ENCODE results near the gene SMIM35. TPM values are rescaled to one million over a fixed set of nuclear protein-coding genes. Genes with fewer than 3 reads are reported as not detected.

Gene SMIM35
- polyA plus RNA-seq, 4 donors = 0.05 to 0.30 (median 0.12) TPM

DNA sequence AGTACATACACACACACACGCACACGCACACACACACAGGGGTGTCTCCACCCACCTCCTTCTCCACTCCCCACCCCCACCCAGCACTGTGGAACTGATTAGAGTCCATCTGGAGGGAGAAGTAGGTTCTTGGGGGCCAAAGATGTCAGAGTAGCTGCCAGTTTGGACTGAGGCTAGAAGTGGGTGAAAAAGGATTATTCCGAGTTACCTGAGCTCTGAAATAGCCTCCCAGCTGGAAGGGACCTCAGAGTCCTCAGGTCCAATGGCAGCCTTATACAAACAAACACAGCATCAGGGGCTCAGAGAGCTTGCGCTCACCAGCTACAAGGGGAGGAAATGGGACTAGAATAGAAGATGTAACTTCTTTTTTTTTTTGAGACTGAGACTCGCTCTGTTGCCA, 79.7 kb downstream of the SMIM35 start:
- DNase-seq (ENCODE audit: low read depth in 4 of 4, low spot score in 2 of 4) = no peak

DNA sequence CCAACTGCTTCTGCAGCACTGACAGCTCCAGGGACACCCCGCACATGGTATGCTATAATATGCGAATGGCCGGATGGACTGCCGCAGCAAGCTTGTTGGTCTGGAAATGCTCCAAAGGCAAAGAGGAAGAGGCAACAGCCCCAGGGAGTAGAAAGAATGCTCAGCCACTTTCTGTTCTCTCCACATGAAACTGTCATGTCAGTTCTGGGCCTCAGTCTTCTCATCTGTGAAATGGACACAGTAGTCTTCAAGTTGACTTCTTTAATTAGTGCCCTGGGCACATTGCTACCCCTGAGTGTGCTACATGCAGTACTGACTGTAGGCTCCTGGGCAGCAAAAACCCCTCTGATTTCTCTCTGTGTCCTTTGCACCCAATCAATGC, 80.6 kb downstream of the SMIM35 start:
- no peak for DNase-seq (ENCODE audit: low read depth in 4 of 4, low spot score in 2 of 4)

DNA sequence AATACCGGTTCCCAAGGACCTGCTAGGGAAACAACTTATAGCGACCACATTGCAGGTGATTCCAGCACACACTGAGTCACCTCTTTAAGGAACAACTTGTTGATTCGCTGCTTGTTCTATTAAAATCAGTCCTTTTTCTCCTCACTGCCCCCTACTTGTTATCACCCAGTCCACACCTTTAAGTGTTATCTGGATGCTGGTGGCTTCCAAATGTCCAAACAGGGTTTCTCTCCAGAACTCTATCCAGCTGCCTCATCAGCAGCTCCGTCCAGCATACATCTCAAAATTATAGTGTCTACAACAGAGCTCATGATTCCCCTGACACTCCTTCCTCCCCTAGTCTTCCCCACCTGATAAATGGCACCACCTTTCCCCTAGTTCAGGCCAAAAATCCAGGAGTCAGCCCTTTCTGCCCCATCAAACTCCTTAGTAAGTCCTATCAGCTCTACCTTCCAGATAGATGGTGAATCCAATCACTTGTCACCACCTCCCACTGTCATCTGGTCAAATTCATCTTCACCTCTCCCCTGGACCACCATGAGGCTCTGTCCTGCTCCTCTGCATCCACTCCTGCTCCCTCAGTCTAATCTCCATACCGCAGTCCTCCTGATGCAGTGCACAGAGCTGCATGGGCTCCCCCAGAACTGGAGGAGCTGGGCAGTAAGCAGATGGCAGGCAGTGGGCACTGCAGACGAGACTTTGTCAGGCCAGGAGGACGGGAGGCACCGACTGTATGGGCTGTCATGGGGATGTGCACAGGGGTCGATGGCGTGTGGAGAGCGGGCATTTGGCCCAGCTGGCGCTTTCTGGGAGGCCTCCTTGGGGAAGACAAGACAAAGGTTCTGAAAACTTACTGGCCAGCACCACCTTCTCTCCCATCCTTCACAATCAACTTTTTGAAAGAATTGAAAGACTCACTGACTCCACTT, 81.3 kb downstream of the SMIM35 start:
- DNase-seq (ENCODE audit: low read depth in 4 of 4, low spot score in 2 of 4) = no peak

DNA sequence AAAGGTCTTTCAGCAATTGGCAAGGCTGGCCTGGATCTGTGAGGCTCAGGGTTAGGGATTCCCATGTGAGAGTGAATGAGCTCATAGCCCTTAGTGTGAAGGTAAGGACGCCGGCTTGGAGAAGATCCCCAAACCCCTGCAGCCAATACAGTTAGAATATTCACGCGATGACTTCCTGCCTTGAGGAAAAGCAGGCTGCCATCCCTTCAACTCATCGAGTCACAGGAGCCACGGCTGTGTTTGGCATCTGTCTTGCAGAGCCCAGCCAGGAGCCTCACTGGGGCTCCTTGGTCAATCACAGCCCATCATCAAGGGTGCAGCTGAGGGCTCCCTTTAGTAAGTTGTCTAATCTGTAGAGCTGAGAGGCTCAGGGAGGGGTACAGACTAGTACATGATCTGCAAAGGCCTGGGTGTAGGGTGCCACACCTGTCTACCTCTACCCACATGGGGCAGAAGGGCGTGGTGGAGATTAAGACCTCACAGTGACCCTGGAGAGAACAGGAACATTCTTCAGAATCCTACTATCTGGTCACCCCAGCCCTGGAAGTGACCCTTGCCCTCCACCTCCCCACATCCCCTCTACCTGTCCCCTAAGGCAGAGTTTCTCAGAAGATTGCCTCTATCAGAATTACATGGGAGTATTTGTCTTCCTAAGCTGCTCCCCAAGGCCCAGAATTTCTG, 82.1 kb downstream of the SMIM35 start:
- no peak for DNase-seq (ENCODE audit: low read depth in 4 of 4, low spot score in 2 of 4)

DNA sequence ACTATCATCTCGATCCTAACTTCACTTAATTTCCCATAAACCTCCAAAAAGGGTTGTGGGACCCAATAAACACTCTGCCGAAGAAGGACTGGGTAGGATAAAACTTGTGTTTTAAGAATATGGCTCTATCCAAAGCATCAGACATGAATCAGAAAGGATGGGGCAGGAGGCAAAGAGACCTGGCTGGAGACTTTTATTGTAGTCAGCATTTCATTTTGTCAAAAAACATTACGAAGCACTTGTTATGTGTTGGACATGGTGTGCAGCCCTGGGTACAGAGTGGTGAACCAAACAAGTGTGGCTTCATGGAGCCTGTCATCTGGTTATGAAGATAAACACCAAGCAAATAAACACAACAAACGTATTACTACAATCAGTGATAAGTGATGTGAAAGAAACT, 83.3 kb downstream of the SMIM35 start:
- DNase-seq (ENCODE audit: low read depth in 4 of 4, low spot score in 2 of 4) = no peak

DNA sequence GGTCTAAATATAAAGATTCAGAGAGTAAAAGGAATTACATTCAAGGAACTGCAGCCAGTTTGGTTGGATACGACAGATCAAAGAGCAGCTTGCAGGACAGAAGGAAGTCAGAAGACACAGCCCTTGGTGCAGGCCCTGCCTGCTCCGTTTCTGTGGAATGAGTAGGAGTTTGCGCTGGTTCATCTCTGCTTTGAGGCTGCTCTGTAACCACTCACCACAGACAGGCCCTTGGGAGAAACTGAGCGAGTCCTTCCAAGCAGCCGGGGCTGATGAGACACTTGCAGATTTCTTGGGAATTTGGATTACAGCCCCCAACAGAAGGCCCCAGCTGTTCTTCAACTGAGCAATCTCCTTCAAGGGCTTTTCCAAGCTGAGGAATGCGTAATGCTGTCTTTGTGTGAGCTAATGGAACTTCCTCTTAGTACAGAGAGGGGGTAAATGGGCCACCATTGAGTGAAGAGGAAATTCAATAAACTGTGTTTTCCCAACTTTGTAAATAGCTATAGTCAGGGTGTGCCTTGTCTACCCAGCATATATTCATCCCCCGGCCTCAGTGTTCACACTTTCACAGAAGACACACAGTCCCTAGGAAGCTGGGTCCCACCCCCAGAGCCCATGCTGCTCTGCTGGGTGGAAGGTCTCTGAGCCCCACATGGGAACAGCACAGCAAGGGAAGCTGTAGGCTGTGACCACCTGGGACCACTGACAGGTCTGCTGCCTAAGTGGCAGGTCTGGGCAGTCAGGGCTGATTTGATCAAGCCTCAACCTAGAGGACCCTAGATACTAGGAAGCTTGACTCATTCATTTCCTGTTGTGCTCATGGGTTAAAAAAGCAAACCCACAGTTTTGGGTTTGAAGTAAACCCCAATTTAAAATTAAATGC, 84.0 kb downstream of the SMIM35 start:
- peak; percentile 28 to 69 (median 49) for DNase-seq (ENCODE audit: low read depth in 4 of 4, low spot score in 2 of 4)

DNA sequence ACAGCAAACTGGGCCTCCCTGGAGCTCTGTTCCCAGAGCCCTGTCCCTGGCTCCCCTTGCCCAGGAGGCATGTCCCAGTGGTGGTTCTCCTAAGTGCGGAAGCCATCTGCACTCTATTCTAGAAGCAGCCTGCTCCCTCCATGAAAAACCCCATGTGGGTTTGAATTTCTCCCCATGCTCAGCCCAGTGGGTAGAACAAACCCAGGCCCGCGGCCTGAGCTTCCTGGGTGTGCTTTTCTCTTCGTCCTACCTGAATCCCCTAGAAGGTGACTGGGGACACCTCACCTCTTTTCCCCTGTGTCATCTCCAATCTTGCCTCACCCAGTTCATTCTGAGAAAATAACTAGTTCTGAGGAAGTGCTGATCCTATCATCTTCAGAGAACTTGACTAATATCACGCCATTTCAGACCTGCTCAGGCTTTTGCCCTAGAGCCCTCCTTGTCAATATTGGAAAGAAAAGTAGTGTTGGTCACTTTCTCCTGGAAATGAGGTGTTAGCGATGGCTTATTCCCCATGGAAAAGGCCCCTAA, 84.7 kb downstream of the SMIM35 start:
- no peak for DNase-seq (ENCODE audit: low read depth in 4 of 4, low spot score in 2 of 4)

DNA sequence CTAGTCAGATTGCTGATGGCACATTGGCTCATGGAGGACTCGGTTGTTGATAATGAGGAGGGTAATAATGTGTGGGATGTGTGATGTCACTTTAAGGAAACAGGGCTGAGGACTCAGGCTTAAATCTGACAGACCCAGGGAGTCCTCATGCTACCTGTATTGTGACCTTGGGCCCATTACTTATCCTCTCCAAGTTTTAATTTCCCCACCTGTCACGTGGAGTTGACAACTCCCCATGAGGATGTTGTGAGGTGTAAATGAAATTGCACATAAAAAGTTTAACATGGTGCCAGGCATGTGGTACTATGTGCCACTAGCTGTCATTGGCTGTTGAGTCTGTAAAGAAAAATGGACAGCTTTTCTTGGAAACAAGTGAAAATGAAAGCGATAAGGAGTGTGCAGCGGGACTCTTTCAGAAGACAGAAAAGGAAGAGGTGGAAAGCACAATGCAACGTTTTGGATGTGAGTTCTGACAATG, 85.2 kb downstream of the SMIM35 start:
- no peak for DNase-seq (ENCODE audit: low read depth in 4 of 4, low spot score in 2 of 4)

DNA sequence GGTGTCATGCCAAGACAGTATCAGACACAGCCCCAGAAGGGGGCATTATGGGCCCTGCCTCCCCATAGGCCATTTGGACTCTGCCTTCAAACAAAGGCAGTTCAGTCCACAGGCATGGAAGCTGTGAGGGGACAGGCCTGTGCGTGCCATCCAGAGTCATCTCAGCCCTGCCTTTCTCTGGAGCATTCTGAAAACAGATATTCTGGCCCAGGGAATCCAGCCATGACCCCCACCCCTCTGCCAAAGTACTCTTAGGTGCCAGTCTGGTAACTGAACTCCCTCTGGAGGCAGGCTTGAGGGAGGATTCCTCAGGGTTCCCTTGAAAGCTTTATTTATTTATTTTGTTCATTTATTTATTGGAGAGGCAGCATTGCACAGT, 85.9 kb downstream of the SMIM35 start:
- no peak for DNase-seq (ENCODE audit: low read depth in 4 of 4, low spot score in 2 of 4)

DNA sequence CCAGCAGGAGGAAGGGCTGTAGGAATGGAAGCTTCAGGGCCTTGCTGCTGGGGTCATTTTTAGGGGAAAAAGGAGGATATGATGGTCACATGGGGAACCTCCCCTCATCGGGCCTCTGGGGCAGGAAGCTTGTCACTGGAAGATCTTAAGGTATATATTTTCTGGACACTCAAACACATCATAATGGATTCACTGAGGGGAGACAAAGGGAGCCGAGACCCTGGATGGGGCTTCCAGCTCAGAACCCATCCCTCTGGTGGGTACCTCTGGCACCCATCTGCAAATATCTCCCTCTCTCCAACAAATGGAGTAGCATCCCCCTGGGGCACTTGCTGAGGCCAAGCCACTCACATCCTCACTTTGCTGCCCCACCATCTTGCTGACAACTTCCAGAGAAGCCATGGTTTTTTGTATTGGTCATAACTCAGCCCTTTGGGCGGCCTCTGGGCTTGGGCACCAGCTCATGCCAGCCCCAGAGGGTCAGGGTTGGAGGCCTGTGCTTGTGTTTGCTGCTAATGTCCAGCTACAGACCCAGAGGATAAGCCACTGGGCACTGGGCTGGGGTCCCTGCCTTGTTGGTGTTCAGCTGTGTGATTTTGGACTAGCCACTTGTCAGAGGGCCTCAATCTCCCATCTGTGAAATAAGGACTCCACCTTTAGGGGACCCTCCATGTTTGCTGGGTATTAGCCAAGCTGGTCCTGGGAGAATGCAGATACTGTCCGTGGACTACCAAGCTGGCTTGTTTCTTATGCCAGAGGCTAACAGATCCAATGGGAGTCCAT, 86.5 kb downstream of the SMIM35 start:
- no peak for DNase-seq (ENCODE audit: low read depth in 4 of 4, low spot score in 2 of 4)

DNA sequence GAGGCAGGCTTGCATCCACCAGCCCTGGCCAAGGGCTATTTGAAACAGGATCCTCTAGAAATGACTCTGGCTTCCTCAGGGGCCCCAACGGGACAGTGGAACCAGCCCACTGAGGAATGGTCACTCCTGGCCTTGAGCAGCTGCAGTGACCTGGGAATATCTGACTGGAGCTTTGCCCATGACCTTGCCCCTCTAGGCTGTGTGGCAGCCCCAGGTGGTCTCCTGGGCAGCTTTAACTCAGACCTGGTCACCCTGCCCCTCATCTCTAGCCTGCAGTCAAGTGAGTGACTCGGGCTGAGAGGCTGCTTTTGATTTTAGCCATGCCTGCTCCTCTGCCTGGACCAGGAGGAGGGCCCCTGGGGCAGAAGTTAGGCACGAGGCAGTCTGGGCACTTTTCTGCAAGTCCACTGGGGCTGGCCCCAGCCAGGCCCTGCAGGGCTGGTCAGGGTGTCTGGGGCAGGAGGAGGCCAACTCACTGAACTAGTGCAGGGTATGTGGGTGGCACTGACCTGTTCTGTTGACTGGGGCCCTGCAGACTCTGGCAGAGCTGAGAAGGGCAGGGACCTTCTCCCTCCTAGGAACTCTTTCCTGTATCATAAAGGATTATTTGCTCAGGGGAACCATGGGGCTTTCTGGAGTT, 87.3 kb downstream of the SMIM35 start:
- no peak for DNase-seq (ENCODE audit: low read depth in 4 of 4, low spot score in 2 of 4)

DNA sequence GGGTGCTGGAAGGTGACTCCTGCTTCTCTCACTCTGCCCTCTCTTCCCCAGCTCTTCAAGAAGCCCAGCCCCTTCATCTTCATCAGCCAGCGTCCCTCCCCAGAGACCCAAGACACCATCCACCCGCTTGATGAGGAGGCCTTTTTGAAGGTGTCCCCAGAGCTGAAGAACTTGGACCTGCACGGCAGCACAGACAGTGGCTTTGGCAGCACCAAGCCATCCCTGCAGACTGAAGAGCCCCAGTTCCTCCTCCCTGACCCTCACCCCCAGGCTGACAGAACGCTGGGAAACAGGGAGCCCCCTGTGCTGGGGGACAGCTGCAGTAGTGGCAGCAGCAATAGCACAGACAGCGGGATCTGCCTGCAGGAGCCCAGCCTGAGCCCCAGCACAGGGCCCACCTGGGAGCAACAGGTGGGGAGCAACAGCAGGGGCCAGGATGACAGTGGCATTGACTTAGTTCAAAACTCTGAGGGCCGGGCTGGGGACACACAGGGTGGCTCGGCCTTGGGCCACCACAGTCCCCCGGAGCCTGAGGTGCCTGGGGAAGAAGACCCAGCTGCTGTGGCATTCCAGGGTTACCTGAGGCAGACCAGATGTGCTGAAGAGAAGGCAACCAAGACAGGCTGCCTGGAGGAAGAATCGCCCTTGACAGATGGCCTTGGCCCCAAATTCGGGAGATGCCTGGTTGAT, 88.0 kb downstream of the SMIM35 start:
- DNase-seq (ENCODE audit: low read depth in 4 of 4, low spot score in 2 of 4) = no peak

DNA sequence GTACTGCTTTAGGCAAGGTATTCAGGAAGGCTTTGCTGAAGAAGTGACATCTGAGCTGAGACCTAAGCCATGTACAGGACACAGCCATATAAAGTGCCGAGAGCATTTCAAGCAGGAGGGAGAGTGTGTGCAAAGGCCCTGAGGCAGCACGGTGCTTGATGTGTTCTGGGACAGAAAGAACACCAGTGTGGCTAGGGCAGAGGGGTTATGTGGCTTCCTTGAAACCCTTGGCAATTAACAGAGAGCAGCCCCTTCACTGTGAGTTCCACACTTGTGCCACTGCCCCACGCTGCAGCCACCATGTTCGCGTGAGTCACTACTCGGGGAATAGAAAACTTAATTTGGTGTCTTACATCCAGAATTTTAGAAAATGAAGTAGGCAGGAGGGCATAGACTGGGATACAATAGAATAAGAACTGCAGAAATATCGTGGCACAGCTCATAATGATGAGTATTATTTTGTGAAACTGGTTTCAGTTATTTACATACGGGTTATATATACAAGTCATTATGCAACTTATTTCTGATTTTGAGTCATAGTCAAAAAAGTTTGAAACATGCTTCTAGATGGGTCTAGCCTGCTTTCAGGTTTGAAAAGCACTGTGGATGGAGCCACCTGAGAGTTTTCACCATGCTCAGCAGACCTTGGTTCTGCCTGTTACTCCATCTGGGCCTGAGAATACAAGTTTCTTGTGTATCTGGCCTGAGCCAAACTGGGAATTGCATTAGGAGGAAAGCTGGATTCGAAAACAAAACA, 88.8 kb downstream of the SMIM35 start:
- DNase-seq (ENCODE audit: low read depth in 4 of 4, low spot score in 2 of 4) = no peak

DNA sequence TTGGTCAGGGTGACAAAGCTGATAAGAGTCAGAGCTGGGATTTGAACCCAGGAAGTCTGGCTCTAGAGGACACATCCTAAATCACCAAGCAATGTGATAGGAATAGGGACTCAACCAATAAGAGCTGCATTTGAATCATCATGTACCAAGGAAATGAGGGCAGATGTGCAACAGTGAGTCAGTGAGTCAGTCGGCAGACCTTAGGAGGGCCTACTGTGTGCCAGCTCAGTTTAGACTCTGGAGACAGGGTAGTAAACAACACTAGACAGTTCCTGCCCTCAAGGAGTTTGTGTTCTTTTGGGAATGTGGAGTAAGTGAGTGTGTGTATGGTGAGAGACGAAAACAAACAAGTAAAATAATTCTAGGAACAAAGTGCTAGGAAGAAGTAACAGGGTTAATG, 89.4 kb downstream of the SMIM35 start:
- DNase-seq (ENCODE audit: low read depth in 4 of 4, low spot score in 2 of 4) = no peak

DNA sequence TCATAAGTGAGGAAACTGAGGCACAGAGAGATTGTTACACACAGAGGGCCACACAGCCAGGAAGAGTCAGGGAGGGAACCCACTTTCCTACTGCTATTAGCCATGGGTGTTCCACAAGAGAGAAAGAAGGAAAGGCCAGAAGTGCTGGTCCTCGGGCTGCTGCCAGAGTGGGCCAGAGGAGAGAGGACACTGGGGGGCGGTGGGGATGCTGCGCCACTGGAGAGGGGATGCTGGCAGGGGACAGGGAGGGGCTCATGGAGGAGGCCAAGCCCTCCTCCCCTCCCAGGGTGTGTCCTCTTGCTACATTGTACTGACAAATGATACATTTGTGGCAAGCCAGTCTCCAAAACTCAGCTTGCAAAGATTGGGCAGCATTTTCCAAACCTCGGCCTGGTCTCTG, 90.7 kb downstream of the SMIM35 start:
- no peak for DNase-seq (ENCODE audit: low read depth in 4 of 4, low spot score in 2 of 4)

DNA sequence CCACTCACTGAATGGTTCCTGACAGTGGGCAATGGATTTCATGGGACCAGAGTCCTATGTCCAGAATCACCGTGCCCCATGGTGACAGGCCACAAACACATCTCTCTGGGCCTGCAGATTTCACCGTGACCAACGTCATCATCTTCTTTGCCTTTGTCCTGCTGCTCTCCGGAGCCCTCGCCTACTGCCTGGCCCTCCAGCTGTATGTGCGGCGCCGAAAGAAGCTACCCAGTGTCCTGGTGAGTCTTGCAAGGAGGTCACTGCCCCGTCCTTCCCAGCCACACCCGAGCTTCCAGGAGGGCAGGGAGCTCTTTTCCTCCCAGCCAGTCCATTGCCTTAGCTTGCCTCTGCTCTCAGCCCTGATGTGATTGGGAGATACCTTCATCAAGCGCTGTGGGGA, 91.3 kb downstream of the SMIM35 start:
- DNase-seq (ENCODE audit: low read depth in 4 of 4, low spot score in 2 of 4) = no peak

DNA sequence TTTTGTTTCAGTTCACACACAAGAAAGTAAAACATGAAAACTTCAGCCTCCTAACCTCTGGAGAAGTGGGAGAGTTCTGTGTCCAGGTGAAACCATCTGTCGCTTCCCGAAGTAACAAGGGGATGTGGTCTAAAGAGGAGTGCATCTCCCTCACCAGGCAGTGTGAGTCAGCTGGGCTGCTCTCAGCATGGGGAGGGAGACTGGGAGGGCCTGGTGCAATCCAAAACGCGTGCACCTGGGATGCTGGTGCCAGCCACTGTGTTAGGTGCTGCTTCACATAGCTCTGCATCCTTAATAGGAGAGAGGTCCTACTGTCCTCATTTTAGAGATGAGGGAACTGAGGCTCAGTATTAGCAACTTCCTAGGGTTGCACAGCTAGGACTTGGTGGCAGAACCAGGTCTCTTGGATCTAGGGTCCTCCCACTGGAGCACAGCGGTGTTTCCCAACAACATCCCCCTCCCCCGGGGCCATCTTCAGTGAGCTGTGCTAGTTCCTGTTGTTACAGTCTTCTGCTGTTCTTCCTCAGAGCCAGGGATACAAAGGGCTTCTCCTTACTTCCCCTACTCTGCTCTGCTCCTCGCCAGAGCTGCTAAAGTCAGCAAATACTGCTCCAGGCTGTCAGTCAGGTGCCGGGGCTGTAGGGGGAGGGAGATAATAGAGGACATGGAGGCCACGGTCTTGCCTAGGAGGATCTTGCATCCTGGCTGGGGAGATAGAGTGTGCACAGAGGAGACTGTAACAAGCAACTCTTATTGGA, 92.6 kb downstream of the SMIM35 start:
- no peak for DNase-seq (ENCODE audit: low read depth in 4 of 4, low spot score in 2 of 4)
